ENCODE measurements around the gene CCR1. TPM values are rescaled to one million over a fixed set of nuclear protein-coding genes. Genes with fewer than 3 reads are reported as not detected.

The CCR1 gene
- total and polyA plus RNA-seq, 12 donors = 1.7 to 41.9 (median 13.3) TPM

- Histone ChIP-seq H3K9me3 (replicated peaks in 1 of 3) (no peaks in the 10 kb centered on the region), H3K4me1 (replicated peaks in 1 of 2) (peaks cover 0 to 4% of the 10 kb centered on the region in 2 donors), H3K36me3 (replicated peaks in 1 of 2) (no peaks in the 10 kb centered on the region), H3K27ac (no peak overlapping the region), H3K4me3 (no peak overlapping the region), H3K27me3 (peaks cover 2% of the 10 kb centered on the region)
- intact Hi-C loops (cut with DNase I) = no loop called here
- no peak for TF ChIP-seq CTCF (IDR thresholded peaks at IDR 0.05)
- WGBS, 4 donors = 64 to 76% (median 71%) methylated on average over 1 of the region's 1 CpG
- DNase-seq = no peak
Observed at GRCh38 chr3:46193436-46193835, 14.7 kb downstream of the CCR1 start.

GRCh38 chr3:46192939-46193338 lies 15.2 kb downstream of the CCR1 start:
- DNase-seq = no peak
- H3K27ac ChIP-seq = no peak overlapping the region
- H3K4me1 ChIP-seq (replicated peaks in 1 of 2) = peaks cover 0 to 4% of the 10 kb centered on the region in 2 donors
- intact Hi-C loops (cut with DNase I) = no loop called here
- no peak overlapping the region for H3K4me3 ChIP-seq
- TF ChIP-seq CTCF (IDR thresholded peaks at IDR 0.05) (no peak), POLR2A (IDR thresholded peaks at IDR 0.05) (no peak)
- H3K9me3 ChIP-seq (replicated peaks in 1 of 3) = no peaks in the 10 kb centered on the region
- WGBS, 4 donors = 63 to 79% (median 76%) methylated on average over 5 of the region's 5 CpGs
- no peaks in the 10 kb centered on the region for H3K36me3 ChIP-seq (replicated peaks in 1 of 2)
- peaks cover 2% of the 10 kb centered on the region for H3K27me3 ChIP-seq

- H3K27me3 ChIP-seq = peaks cover 2% of the 10 kb centered on the region
- no peak for DNase-seq
- no peaks in the 10 kb centered on the region for H3K36me3 ChIP-seq (replicated peaks in 1 of 2)
- 23 to 28% (median 27%) methylated on average over 3 of the region's 3 CpGs for WGBS, 4 donors
- no peaks in the 10 kb centered on the region for H3K9me3 ChIP-seq (replicated peaks in 1 of 3)
- intact Hi-C loops (cut with DNase I) = no loop called here
- H3K4me3 ChIP-seq = no peak overlapping the region
- no peak overlapping the region for H3K27ac ChIP-seq
- no peak for TF ChIP-seq POLR2A (IDR thresholded peaks at IDR 0.05)
- no peak for TF ChIP-seq CTCF (IDR thresholded peaks at IDR 0.05)
- peaks cover 0 to 4% of the 10 kb centered on the region in 2 donors for H3K4me1 ChIP-seq (replicated peaks in 1 of 2)
Observed at GRCh38 chr3:46191730-46192129, 16.4 kb downstream of the CCR1 start.

GRCh38 chr3:46188708-46189107 lies 19.4 kb downstream of the CCR1 start:
- intact Hi-C loops (cut with DNase I) = no loop called here
- H3K36me3 ChIP-seq (replicated peaks in 1 of 2) = no peaks in the 10 kb centered on the region
- TF ChIP-seq POLR2A (IDR thresholded peaks at IDR 0.05) (no peak), CTCF (IDR thresholded peaks at IDR 0.05) (no peak)
- no peak for DNase-seq
- no peak overlapping the region for H3K27ac ChIP-seq
- 76 to 93% (median 87%) methylated on average over 10 of the region's 10 CpGs for WGBS, 4 donors
- no peaks in the 10 kb centered on the region for H3K27me3 ChIP-seq
- H3K4me3 ChIP-seq = no peak overlapping the region
- H3K9me3 ChIP-seq (replicated peaks in 1 of 3) = no peaks in the 10 kb centered on the region
- peaks cover 0 to 4% of the 10 kb centered on the region in 2 donors for H3K4me1 ChIP-seq (replicated peaks in 1 of 2)

Measured in adrenal gland (tissue), 12 donors.